Measurements from ENCODE around the gene SYT1. TPM values are rescaled to one million over a fixed set of nuclear protein-coding genes. Genes with fewer than 3 reads are reported as not detected.

Gene SYT1
- total RNA-seq, 2 experiments from 2014 or later: not detected

GRCh38 chr12:79069009-79069408, 204.4 kb downstream of the SYT1 start:
- Mint-ChIP-seq H3K9me3 (ENCODE audit: low read depth) (no peaks in the 10 kb centered on the region), H3K36me3 (no peaks in the 10 kb centered on the region), H3K27ac (no peak overlapping the region), H3K4me3 (no peak overlapping the region), H3K27me3 (no peaks in the 10 kb centered on the region), H3K4me1 (no peaks in the 10 kb centered on the region)
- CTCF ChIA-PET: no interaction called here
- no peak for ATAC-seq
- no peak for DNase-seq

- Mint-ChIP-seq H3K36me3 (no peaks in the 10 kb centered on the region), H3K4me1 (no peaks in the 10 kb centered on the region), H3K9me3 (ENCODE audit: low read depth) (no peaks in the 10 kb centered on the region), H3K4me3 (no peak overlapping the region), H3K27me3 (no peaks in the 10 kb centered on the region), H3K27ac (no peak overlapping the region)
- ATAC-seq (no peak), DNase-seq (no peak)
- CTCF ChIA-PET: no interaction called here
Observed at GRCh38 chr12:79071498-79071897, 206.9 kb downstream of the SYT1 start.

- Mint-ChIP-seq H3K9me3 (ENCODE audit: low read depth) (no peaks in the 10 kb centered on the region), H3K4me3 (no peak overlapping the region), H3K27ac (no peak overlapping the region), H3K36me3 (no peaks in the 10 kb centered on the region), H3K27me3 (no peaks in the 10 kb centered on the region), H3K4me1 (no peaks in the 10 kb centered on the region)
- CTCF ChIA-PET: interaction anchor here (1.1 kb wide), 1 partner anchor 59 kb away, joined by 3 read pairs; no protein-coding TSS in a partner anchor
- ATAC-seq (no peak), DNase-seq (no peak)
Observed at GRCh38 chr12:79073506-79073905, 208.9 kb downstream of the SYT1 start.

GRCh38 chr12:79082595-79082994, 218.0 kb downstream of the SYT1 start:
- no peaks in the 10 kb centered on the region for H3K36me3 Mint-ChIP-seq
- H3K9me3 Mint-ChIP-seq (ENCODE audit: low read depth): peaks cover 10% of the 10 kb centered on the region
- ATAC-seq (no peak), DNase-seq (no peak)
- no peak overlapping the region for H3K4me3 Mint-ChIP-seq
- no peaks in the 10 kb centered on the region for H3K4me1 Mint-ChIP-seq
- CTCF ChIA-PET: interaction anchor here (0.8 kb wide), 1 partner anchor 11 kb away, joined by 3 read pairs; no protein-coding TSS in a partner anchor
- no peaks in the 10 kb centered on the region for H3K27me3 Mint-ChIP-seq
- H3K27ac Mint-ChIP-seq: no peak overlapping the region

- Mint-ChIP-seq H3K4me1 (no peaks in the 10 kb centered on the region), H3K36me3 (no peaks in the 10 kb centered on the region), H3K4me3 (no peak overlapping the region), H3K27me3 (no peaks in the 10 kb centered on the region), H3K9me3 (ENCODE audit: low read depth) (peaks cover 10% of the 10 kb centered on the region), H3K27ac (no peak overlapping the region)
- DNase-seq (no peak), ATAC-seq (no peak)
- CTCF ChIA-PET: interaction anchor here (0.8 kb wide), 1 partner anchor 11 kb away, joined by 3 read pairs; no protein-coding TSS in a partner anchor
Observed at GRCh38 chr12:79083181-79083580, 218.6 kb downstream of the SYT1 start.

- no peak for DNase-seq
- H3K27ac Mint-ChIP-seq: no peak overlapping the region
Observed at GRCh38 chr12:79085106-79085682, 220.6 kb downstream of the SYT1 start.

GRCh38 chr12:79086541-79087296, 222.1 kb downstream of the SYT1 start:
- no peak overlapping the region for H3K27ac Mint-ChIP-seq
- no peak overlapping the region for H3K4me3 Mint-ChIP-seq
- H3K9me3 Mint-ChIP-seq (ENCODE audit: low read depth): peaks cover 7% of the 10 kb centered on the region
- no peaks in the 10 kb centered on the region for H3K4me1 Mint-ChIP-seq
- CTCF ChIA-PET: no interaction called here
- no peaks in the 10 kb centered on the region for H3K27me3 Mint-ChIP-seq
- ATAC-seq (no peak), DNase-seq (no peak)
- H3K36me3 Mint-ChIP-seq: no peaks in the 10 kb centered on the region

More at GRCh38 chr12:79085106-79085682, 220.6 kb downstream of the SYT1 start:
- CTCF ChIA-PET: no interaction called here
- H3K4me1 Mint-ChIP-seq: no peaks in the 10 kb centered on the region
- no peak for ATAC-seq
- H3K27me3 Mint-ChIP-seq: no peaks in the 10 kb centered on the region
- H3K9me3 Mint-ChIP-seq (ENCODE audit: low read depth): peaks cover 10% of the 10 kb centered on the region
- H3K4me3 Mint-ChIP-seq: no peak overlapping the region
- no peaks in the 10 kb centered on the region for H3K36me3 Mint-ChIP-seq

GRCh38 chr12:79098530-79098929, 234.0 kb downstream of the SYT1 start:
- CTCF ChIA-PET: no interaction called here
- no peak for ATAC-seq
- no peaks in the 10 kb centered on the region for H3K27me3 Mint-ChIP-seq
- no peaks in the 10 kb centered on the region for H3K4me1 Mint-ChIP-seq
- no peak overlapping the region for H3K4me3 Mint-ChIP-seq
- no peak overlapping the region for H3K27ac Mint-ChIP-seq
- no peak for DNase-seq
- no peaks in the 10 kb centered on the region for H3K36me3 Mint-ChIP-seq
- no peaks in the 10 kb centered on the region for H3K9me3 Mint-ChIP-seq (ENCODE audit: low read depth)

GRCh38 chr12:79108962-79109361, 244.4 kb downstream of the SYT1 start:
- ATAC-seq: no peak
- H3K36me3 Mint-ChIP-seq: no peaks in the 10 kb centered on the region
- H3K4me1 Mint-ChIP-seq: no peaks in the 10 kb centered on the region
- no peak overlapping the region for H3K4me3 Mint-ChIP-seq
- H3K9me3 Mint-ChIP-seq (ENCODE audit: low read depth): peaks cover 6% of the 10 kb centered on the region
- no peak for DNase-seq
- CTCF ChIA-PET: no interaction called here
- no peak overlapping the region for H3K27ac Mint-ChIP-seq
- no peaks in the 10 kb centered on the region for H3K27me3 Mint-ChIP-seq

- Mint-ChIP-seq H3K4me1 (no peaks in the 10 kb centered on the region), H3K9me3 (ENCODE audit: low read depth) (no peaks in the 10 kb centered on the region), H3K27me3 (no peaks in the 10 kb centered on the region), H3K4me3 (no peak overlapping the region), H3K27ac (no peak overlapping the region), H3K36me3 (no peaks in the 10 kb centered on the region)
- no peak for ATAC-seq
- CTCF ChIA-PET: no interaction called here
- no peak for DNase-seq
Observed at GRCh38 chr12:79114896-79115295, 250.3 kb downstream of the SYT1 start.

- CTCF ChIA-PET: interaction anchor here (0.6 kb wide), 1 partner anchor 9 kb away, joined by 3 read pairs; no protein-coding TSS in a partner anchor
- ATAC-seq (no peak), DNase-seq (no peak)
- Mint-ChIP-seq H3K4me1 (no peaks in the 10 kb centered on the region), H3K36me3 (no peaks in the 10 kb centered on the region), H3K4me3 (no peak overlapping the region), H3K27ac (no peak overlapping the region), H3K27me3 (no peaks in the 10 kb centered on the region), H3K9me3 (ENCODE audit: low read depth) (no peaks in the 10 kb centered on the region)
Observed at GRCh38 chr12:79115743-79116142, 251.2 kb downstream of the SYT1 start.

- CTCF ChIA-PET: no interaction called here
- Mint-ChIP-seq H3K4me3 (no peak overlapping the region), H3K4me1 (no peaks in the 10 kb centered on the region), H3K36me3 (no peaks in the 10 kb centered on the region), H3K9me3 (ENCODE audit: low read depth) (peaks cover 3% of the 10 kb centered on the region), H3K27ac (no peak overlapping the region), H3K27me3 (no peaks in the 10 kb centered on the region)
- ATAC-seq (no peak), DNase-seq (no peak)
Observed at GRCh38 chr12:79119796-79120195, 255.2 kb downstream of the SYT1 start.

- Mint-ChIP-seq H3K4me3 (no peak overlapping the region), H3K27ac (no peak overlapping the region), H3K27me3 (no peaks in the 10 kb centered on the region), H3K9me3 (ENCODE audit: low read depth) (peaks cover 3% of the 10 kb centered on the region), H3K36me3 (no peaks in the 10 kb centered on the region), H3K4me1 (no peaks in the 10 kb centered on the region)
- no peak for ATAC-seq
- no peak for DNase-seq
- CTCF ChIA-PET: no interaction called here
Observed at GRCh38 chr12:79121486-79121885, 256.9 kb downstream of the SYT1 start.

- Mint-ChIP-seq H3K4me3 (no peak overlapping the region), H3K4me1 (no peaks in the 10 kb centered on the region), H3K36me3 (no peaks in the 10 kb centered on the region), H3K9me3 (ENCODE audit: low read depth) (peaks cover 7% of the 10 kb centered on the region), H3K27me3 (no peaks in the 10 kb centered on the region), H3K27ac (no peak overlapping the region)
- no peak for DNase-seq
- CTCF ChIA-PET: interaction anchor here (0.7 kb wide), 1 partner anchor 8 kb away, joined by 3 read pairs; no protein-coding TSS in a partner anchor
- ATAC-seq: no peak
Observed at GRCh38 chr12:79124385-79124784, 259.8 kb downstream of the SYT1 start.
